HEK293 (cell line): ENCODE results near the gene BTBD8.

Experiments used
- CTCF ChIP-seq: fragments of 450-650 bp; formaldehyde crosslinking; IDR thresholded peaks from 2 replicates; pipeline ENCODE4 v1.5.1; 2016; ENCODE audit warnings: missing biosample characterization, missing genetic modification characterization
- YY1 ChIP-seq: fragments of 450-650 bp; formaldehyde crosslinking; IDR thresholded peaks from 2 replicates; pipeline ENCODE4 v1.5.1; 2018; ENCODE audit warnings: missing biosample characterization, missing genetic modification characterization
- ZNF645 ChIP-seq: fragments of 450-650 bp; formaldehyde crosslinking; IDR thresholded peaks from 2 replicates; pipeline ENCODE4; 2016; ENCODE audit warnings: missing biosample characterization, missing genetic modification characterization

GRCh38 chr1:92168657-92169056, 88.5 kb downstream of the BTBD8 start:
- TF ChIP-seq CTCF (tag by site-specific recombination) (no peak), ZNF645 (tag by site-specific recombination) (no peak), YY1 (no peak)
